NCI-H524 (cell line): ENCODE data around the gene CCDC90B.

Experiments used
- DNase-seq, 2 experiments: peaks; one replicate each; lab custom pipeline; 2025; lab: John Stamatoyannopoulos, UW

The CCDC90B gene

GRCh38 chr11:83235825-83236224, 50.3 kb downstream of the CCDC90B start:
- no peak for DNase-seq

- DNase-seq = no peak
Observed at GRCh38 chr11:83223457-83223856, 62.7 kb downstream of the CCDC90B start.

- DNase-seq = no peak
Observed at GRCh38 chr11:83222499-83222898, 63.7 kb downstream of the CCDC90B start.

- no peak for DNase-seq
Observed at GRCh38 chr11:83221694-83222093, 64.5 kb downstream of the CCDC90B start.

- DNase-seq = peak; percentile 17 to 38
Observed at GRCh38 chr11:83220260-83220659, 65.9 kb downstream of the CCDC90B start.

- peak in 1 of 2 experiments; percentile 31 for DNase-seq
Observed at GRCh38 chr11:83219095-83219494, 67.1 kb downstream of the CCDC90B start.
